Stimulated activated naive B cell treated with anti-CD40 and anti-IgM and Interleukin-4, amounts not matched to agents 10 μg/mL and 1 μg/mL and 100 μg/mL, for 72 hours (primary cell): ENCODE measurements around the gene CYSLTR2.
"Not testable (repeated sequence)": the region's sequence is repeated elsewhere in the genome, so short reads cannot be mapped to it uniquely, and the experiment has no call there.

Experiments used
- ATAC-seq, 2 donors: fragments of 150-1000 bp; cut with Tn5 transposase; replicated peaks; 2 replicates each; pipeline ENCODE4 v1.10.0; 2021; ENCODE audit warnings: moderate library complexity in 1 of 2
- DNase-seq: peaks from one replicate; pipeline ENCODE4 v3.0.0; 2021
- H3K27ac Mint-ChIP-seq: one replicate; pipeline ENCODE4 v1.8.0; 2022; ENCODE audit warnings: mild to moderate bottlenecking, mixed read lengths
- H3K27me3 Mint-ChIP-seq, 2 donors: one replicate each; pipeline ENCODE4 v1.8.0; 2022; ENCODE audit warnings: mixed read lengths in 2 of 2
- H3K36me3 Mint-ChIP-seq, 2 donors: one replicate each; pipeline ENCODE4 v1.8.0; 2022; ENCODE audit warnings: mixed read lengths in 2 of 2, mild to moderate bottlenecking in 1 of 2
- H3K4me1 Mint-ChIP-seq, 2 donors: one replicate each; pipeline ENCODE4 v1.8.0; 2022; ENCODE audit warnings: mixed read lengths in 2 of 2, mild to moderate bottlenecking in 1 of 2
- H3K4me3 Mint-ChIP-seq, 2 donors: one replicate each; pipeline ENCODE4 v1.8.0; 2022; ENCODE audit warnings: mild to moderate bottlenecking in 2 of 2, mixed read lengths in 2 of 2, moderate library complexity in 1 of 2
- H3K9me3 Mint-ChIP-seq, 2 donors: one replicate each; pipeline ENCODE4 v1.8.0; 2022; ENCODE audit warnings: mixed read lengths in 2 of 2, mild to moderate bottlenecking in 1 of 2

The CYSLTR2 gene

GRCh38 chr13:48654511-48654910 is 782 bp downstream of the CYSLTR2 start:
- H3K4me3 Mint-ChIP-seq = no peak overlapping the region
- DNase-seq = no peak
- no peak for ATAC-seq
- no peaks in the 10 kb centered on the region for H3K9me3 Mint-ChIP-seq
- H3K36me3 Mint-ChIP-seq = no peaks in the 10 kb centered on the region
- H3K4me1 Mint-ChIP-seq = peaks cover 17 to 26% of the 10 kb centered on the region in 2 donors
- H3K27me3 Mint-ChIP-seq = peaks cover 7 to 9% of the 10 kb centered on the region in 2 donors
- H3K27ac Mint-ChIP-seq = no peak overlapping the region

DNA sequence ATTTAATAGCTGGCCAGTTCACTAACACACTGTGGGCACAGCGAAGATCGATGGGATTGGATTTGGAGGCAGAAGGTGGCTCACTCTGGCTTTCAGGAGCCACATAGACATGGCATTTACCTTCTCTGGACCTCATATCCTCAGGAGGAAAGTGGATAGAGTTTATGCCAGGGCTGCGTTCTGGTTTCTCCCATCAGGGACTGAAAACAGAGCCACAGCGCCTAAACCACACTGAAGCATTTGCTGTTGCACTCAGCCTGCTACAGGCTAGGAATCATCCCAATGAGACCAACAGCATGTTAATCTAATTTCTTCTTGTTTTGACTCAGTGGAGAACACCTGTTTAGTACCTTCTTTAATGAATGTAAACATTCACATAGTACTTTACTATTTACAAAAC is 1.6 kb downstream of the CYSLTR2 start:
- Mint-ChIP-seq H3K9me3 (no peaks in the 10 kb centered on the region), H3K27me3 (peaks cover 1 to 9% of the 10 kb centered on the region in 2 donors), H3K4me3 (no peak overlapping the region), H3K27ac (no peak overlapping the region), H3K4me1 (peaks cover 22 to 34% of the 10 kb centered on the region in 2 donors), H3K36me3 (no peaks in the 10 kb centered on the region)
- DNase-seq = no peak
- ATAC-seq = no peak

GRCh38 chr13:48656608-48657007 is 2.9 kb downstream of the CYSLTR2 start:
- Mint-ChIP-seq H3K27me3 (peaks cover 0 to 9% of the 10 kb centered on the region in 2 donors), H3K4me3 (no peak overlapping the region), H3K27ac (no peak overlapping the region), H3K4me1 (peaks cover 23 to 39% of the 10 kb centered on the region in 2 donors), H3K36me3 (no peaks in the 10 kb centered on the region), H3K9me3 (no peaks in the 10 kb centered on the region)
- ATAC-seq = no peak
- no peak for DNase-seq

GRCh38 chr13:48660361-48661076 is 6.8 kb downstream of the CYSLTR2 start:
- ATAC-seq (peak; percentile 83 to 88), DNase-seq (peak; percentile 31)
- peaks cover 0 to 9% of the 10 kb centered on the region in 2 donors for H3K27me3 Mint-ChIP-seq
- H3K4me3 Mint-ChIP-seq = no peak overlapping the region
- H3K4me1 Mint-ChIP-seq = peaks cover 13 to 24% of the 10 kb centered on the region in 2 donors
- H3K27ac Mint-ChIP-seq = peak overlapping the region; percentile 70
- peaks cover 0 to 4% of the 10 kb centered on the region in 2 donors for H3K36me3 Mint-ChIP-seq
- H3K9me3 Mint-ChIP-seq = peaks cover 1 to 14% of the 10 kb centered on the region in 2 donors

GRCh38 chr13:48661107-48661506 is 7.4 kb downstream of the CYSLTR2 start:
- Mint-ChIP-seq H3K4me3 (no peak overlapping the region), H3K9me3 (peaks cover 6 to 20% of the 10 kb centered on the region in 2 donors), H3K36me3 (peaks cover under 1 to 7% of the 10 kb centered on the region in 2 donors), H3K4me1 (peaks cover 13 to 24% of the 10 kb centered on the region in 2 donors), H3K27me3 (peaks cover 0 to 9% of the 10 kb centered on the region in 2 donors), H3K27ac (no peak overlapping the region)
- DNase-seq (no peak), ATAC-seq (no peak)

DNA sequence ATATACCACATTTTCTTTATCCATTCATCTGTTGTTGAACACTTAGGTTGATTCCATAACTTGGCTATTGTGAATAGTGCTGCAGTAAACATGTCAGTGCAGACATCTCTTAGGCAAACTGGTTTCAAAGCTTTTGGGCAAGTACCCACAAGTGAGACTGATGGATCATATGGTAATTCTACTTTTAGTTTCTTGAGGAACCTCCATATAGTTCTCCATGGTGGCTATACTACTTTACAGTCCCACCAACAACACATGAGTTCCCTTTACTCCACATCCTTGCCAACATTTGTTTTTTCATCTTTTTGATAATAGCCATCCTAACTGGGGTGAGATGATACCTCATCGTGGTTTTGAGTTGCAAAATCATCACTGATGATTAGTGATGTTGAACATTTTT is 8.5 kb downstream of the CYSLTR2 start:
- Mint-ChIP-seq H3K4me3 (no peak overlapping the region), H3K9me3 (peaks cover 15 to 32% of the 10 kb centered on the region in 2 donors), H3K4me1 (peaks cover 13 to 24% of the 10 kb centered on the region in 2 donors), H3K27ac (no peak overlapping the region), H3K36me3 (peaks cover 3 to 17% of the 10 kb centered on the region in 2 donors), H3K27me3 (peaks cover 0 to 7% of the 10 kb centered on the region in 2 donors)
- DNase-seq (no peak), ATAC-seq (no peak)

DNA sequence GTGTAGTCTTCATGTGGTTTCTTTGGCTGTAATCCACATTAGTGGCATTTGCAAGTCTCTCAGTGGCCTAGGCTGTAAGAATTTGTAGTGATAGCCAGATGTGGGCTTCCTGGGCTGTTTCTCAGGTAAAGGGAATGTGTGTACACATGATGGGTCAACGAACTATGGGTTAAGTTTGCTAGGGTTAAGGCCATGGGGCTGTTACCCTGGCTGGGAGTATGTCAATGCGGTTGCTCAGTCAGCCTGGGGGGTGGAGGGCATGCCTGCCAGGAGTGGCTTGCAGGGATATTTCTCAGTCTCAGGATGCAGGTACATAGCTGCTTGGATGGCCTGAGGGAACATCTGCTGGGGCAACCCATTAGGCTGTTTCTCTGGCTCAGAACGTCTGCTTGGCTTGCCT is 13.4 kb downstream of the CYSLTR2 start:
- Mint-ChIP-seq H3K9me3 (peaks cover 27 to 50% of the 10 kb centered on the region in 2 donors), H3K27ac (no peak overlapping the region)

DNA sequence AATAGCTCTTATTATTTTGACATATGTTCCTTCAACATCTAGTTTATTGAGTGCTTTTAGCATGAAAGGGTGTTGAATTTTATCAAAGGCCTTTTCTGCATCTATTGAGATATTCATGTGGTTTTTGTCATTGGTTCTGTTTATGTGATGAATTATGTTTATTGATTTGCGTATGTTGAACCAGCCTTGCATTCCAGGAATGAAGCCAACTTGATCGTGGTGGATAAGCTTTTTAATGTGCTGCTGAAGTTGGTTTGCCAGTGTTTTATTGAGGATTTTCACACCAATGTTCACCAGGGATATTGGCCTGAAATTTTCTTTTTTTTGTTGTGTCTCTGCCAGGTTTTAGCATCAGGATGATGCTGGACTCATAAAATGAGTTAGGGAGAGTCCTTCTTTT is 17.7 kb downstream of the CYSLTR2 start:
- peaks cover 22 to 35% of the 10 kb centered on the region in 2 donors for H3K9me3 Mint-ChIP-seq
- H3K27me3 Mint-ChIP-seq = not testable (repeated sequence)

More for the DNA sequence above, 13.4 kb downstream of the CYSLTR2 start:
- ATAC-seq (no peak), DNase-seq (no peak)
- no peaks in the 10 kb centered on the region for H3K4me1 Mint-ChIP-seq
- no peaks in the 10 kb centered on the region for H3K27me3 Mint-ChIP-seq
- H3K4me3 Mint-ChIP-seq = no peak overlapping the region
- H3K36me3 Mint-ChIP-seq = peaks cover 4 to 36% of the 10 kb centered on the region in 2 donors

DNA sequence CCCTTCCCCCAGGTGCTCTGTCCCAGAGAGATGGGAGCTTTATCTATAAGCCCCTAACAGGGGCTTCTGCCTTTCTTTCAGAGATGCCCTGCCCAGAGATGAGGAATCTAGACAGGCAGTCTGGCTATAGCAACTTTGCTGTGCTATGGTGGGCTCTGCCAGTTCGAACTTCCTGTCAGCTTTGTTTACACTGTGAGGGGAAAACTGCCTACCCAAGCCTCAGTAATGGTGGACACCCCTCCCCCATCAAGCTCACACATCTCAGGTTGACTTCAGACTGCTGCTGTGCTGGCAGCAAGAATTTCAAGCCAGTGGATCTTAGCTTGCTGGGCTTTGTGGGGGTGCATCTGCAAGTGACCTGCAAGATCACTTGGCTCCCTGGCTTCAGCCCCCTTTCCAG is 21.5 kb downstream of the CYSLTR2 start:
- no peak for ATAC-seq
- peaks cover 0 to 10% of the 10 kb centered on the region in 2 donors for H3K4me1 Mint-ChIP-seq
- H3K27me3 Mint-ChIP-seq = peaks cover 21 to 23% of the 10 kb centered on the region in 2 donors
- peaks cover 8 to 19% of the 10 kb centered on the region in 2 donors for H3K9me3 Mint-ChIP-seq
- no peak overlapping the region for H3K4me3 Mint-ChIP-seq
- H3K27ac Mint-ChIP-seq = no peak overlapping the region
- H3K36me3 Mint-ChIP-seq = peaks cover 1 to 12% of the 10 kb centered on the region in 2 donors
- no peak for DNase-seq

More for the DNA sequence above, 17.7 kb downstream of the CYSLTR2 start:
- not testable (repeated sequence) for H3K27ac Mint-ChIP-seq, DNase-seq, ATAC-seq, H3K4me3 Mint-ChIP-seq, H3K4me1 Mint-ChIP-seq
- peaks cover 2 to 31% of the 10 kb centered on the region in 2 donors for H3K36me3 Mint-ChIP-seq

GRCh38 chr13:48678316-48678715 is 24.6 kb downstream of the CYSLTR2 start:
- peaks cover 0 to 4% of the 10 kb centered on the region in 2 donors for H3K36me3 Mint-ChIP-seq
- no peak overlapping the region for H3K27ac Mint-ChIP-seq
- H3K4me3 Mint-ChIP-seq = no peak overlapping the region
- H3K4me1 Mint-ChIP-seq = peaks cover 7 to 19% of the 10 kb centered on the region in 2 donors
- peaks cover 21 to 23% of the 10 kb centered on the region in 2 donors for H3K27me3 Mint-ChIP-seq
- ATAC-seq (no peak), DNase-seq (no peak)
- peaks cover 2 to 6% of the 10 kb centered on the region in 2 donors for H3K9me3 Mint-ChIP-seq

GRCh38 chr13:48679941-48680680 is 26.4 kb downstream of the CYSLTR2 start:
- Mint-ChIP-seq H3K4me3 (no peak overlapping the region), H3K27ac (no peak overlapping the region), H3K36me3 (no peaks in the 10 kb centered on the region), H3K9me3 (no peaks in the 10 kb centered on the region), H3K4me1 (peaks cover 7 to 19% of the 10 kb centered on the region in 2 donors), H3K27me3 (peaks cover 15 to 16% of the 10 kb centered on the region in 2 donors)
- ATAC-seq = no peak
- no peak for DNase-seq

DNA sequence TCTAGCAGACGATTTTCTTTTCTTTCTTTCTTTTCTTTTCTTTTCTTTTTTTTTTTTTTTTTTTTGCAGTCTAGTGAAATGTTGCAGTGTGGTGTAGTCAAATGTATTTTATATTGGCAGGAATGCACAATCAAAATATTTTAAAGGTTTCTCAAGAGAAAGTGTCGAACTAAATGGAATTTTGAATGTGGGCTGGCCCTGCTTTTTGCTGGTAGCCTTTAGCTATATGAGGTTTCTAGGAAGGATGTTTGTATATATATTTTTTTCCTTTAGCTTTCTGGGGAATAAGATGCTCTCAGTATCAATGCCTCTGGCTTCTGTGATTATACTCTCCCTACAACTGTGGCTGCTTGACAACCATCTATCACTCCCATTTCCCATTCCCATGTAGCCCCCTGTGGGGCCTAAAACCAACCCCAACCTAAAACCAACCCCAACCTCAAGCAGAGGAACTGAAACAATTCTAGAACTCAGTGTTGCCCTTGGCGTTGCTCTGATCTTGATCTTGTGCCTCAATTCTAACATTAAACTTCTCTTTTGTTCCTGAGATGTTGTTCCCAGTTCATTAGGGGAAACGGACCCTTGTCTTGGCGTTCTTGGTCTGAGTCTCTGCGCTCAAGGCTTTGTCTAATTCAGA is 27.1 kb downstream of the CYSLTR2 start:
- no peak for DNase-seq
- no peak overlapping the region for H3K27ac Mint-ChIP-seq
- H3K4me1 Mint-ChIP-seq = peaks cover 7 to 19% of the 10 kb centered on the region in 2 donors
- ATAC-seq = peak; percentile 46 to 51
- no peaks in the 10 kb centered on the region for H3K36me3 Mint-ChIP-seq
- peaks cover 15 to 16% of the 10 kb centered on the region in 2 donors for H3K27me3 Mint-ChIP-seq
- H3K4me3 Mint-ChIP-seq = no peak overlapping the region
- no peaks in the 10 kb centered on the region for H3K9me3 Mint-ChIP-seq

DNA sequence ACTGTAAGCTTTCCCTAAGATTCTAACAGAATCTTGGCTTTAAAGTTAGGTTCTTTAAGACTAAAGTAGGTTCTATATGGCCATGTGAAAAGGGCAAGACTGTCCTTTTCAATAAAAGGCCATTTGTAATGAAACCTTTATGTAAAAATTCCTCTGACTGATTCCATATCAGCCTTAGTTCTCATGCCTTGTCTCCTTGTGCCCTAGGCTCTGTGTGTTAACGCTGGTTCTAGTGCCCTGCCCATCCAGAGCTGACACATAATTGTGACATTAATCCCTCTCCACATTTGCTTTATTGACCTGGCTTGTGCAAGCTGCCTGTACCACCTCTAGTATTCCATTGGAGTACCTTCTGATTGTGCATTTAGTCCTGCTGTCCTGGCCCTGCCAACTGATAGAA is 28.2 kb downstream of the CYSLTR2 start:
- Mint-ChIP-seq H3K9me3 (no peaks in the 10 kb centered on the region), H3K4me3 (no peak overlapping the region), H3K36me3 (no peaks in the 10 kb centered on the region), H3K27ac (no peak overlapping the region), H3K27me3 (peaks cover 15 to 17% of the 10 kb centered on the region in 2 donors), H3K4me1 (peaks cover 7 to 19% of the 10 kb centered on the region in 2 donors)
- ATAC-seq (no peak), DNase-seq (no peak)

GRCh38 chr13:48682436-48682835 is 28.7 kb downstream of the CYSLTR2 start:
- Mint-ChIP-seq H3K36me3 (no peaks in the 10 kb centered on the region), H3K27ac (no peak overlapping the region), H3K4me3 (no peak overlapping the region), H3K4me1 (peaks cover 7 to 19% of the 10 kb centered on the region in 2 donors), H3K9me3 (no peaks in the 10 kb centered on the region), H3K27me3 (peaks cover 14 to 15% of the 10 kb centered on the region in 2 donors)
- ATAC-seq (no peak), DNase-seq (no peak)
